KG1 (cell line): ENCODE results near the gene PRPF19.

ENCODE experiments used
- DNase-seq: peaks from one replicate; lab custom pipeline; 2025; lab: John Stamatoyannopoulos, UW

The PRPF19 gene

GRCh38 chr11:60857378-60858232, 48.8 kb downstream of the PRPF19 start:
- DNase-seq: no peak

GRCh38 chr11:60855726-60856633, 50.4 kb downstream of the PRPF19 start, which contains the start of gene PTGDR2:
Gene PTGDR2 (minus strand): TSS chr11:60855950. CDS start chr11:60853722, 2,228 bp downstream.
- no peak for DNase-seq

- DNase-seq: no peak
Observed at GRCh38 chr11:60854847-60855725, 51.3 kb downstream of the PRPF19 start.

- no peak for DNase-seq
Observed at GRCh38 chr11:60854140-60854846, 52.1 kb downstream of the PRPF19 start.

GRCh38 chr11:60852982-60853950, 53.1 kb downstream of the PRPF19 start:
- DNase-seq: no peak

GRCh38 chr11:60852117-60852981, 54.0 kb downstream of the PRPF19 start:
- no peak for DNase-seq

- DNase-seq: no peak
Observed at GRCh38 chr11:60851327-60852104, 54.9 kb downstream of the PRPF19 start.

- DNase-seq: no peak
Observed at GRCh38 chr11:60849641-60850520, 56.5 kb downstream of the PRPF19 start.

- DNase-seq: no peak
Observed at GRCh38 chr11:60848714-60849151, 57.7 kb downstream of the PRPF19 start.

- DNase-seq: no peak
Observed at GRCh38 chr11:60847896-60848295, 58.5 kb downstream of the PRPF19 start.

GRCh38 chr11:60847281-60847680, 59.1 kb downstream of the PRPF19 start:
- no peak for DNase-seq

- no peak for DNase-seq
Observed at GRCh38 chr11:60845338-60845737, 61.0 kb downstream of the PRPF19 start.

- no peak for DNase-seq
Observed at GRCh38 chr11:60844870-60845221, 61.5 kb downstream of the PRPF19 start.

- no peak for DNase-seq
Observed at GRCh38 chr11:60844045-60844869, 62.1 kb downstream of the PRPF19 start.

GRCh38 chr11:60842668-60843600, 63.5 kb downstream of the PRPF19 start:
- DNase-seq: no peak
